Adrenal gland (tissue), 12 donors: Measurements from ENCODE around the gene POLR2B. TPM values are rescaled to one million over a fixed set of nuclear protein-coding genes. Genes with fewer than 3 reads are reported as not detected.
A peak's percentile ranks its signal among the peaks of the same experiment; 100 is the strongest.
"Not testable (repeated sequence)": the region's sequence is repeated elsewhere in the genome, so short reads cannot be mapped to it uniquely, and the experiment has no call there.

Source experiments
- DNase-seq, 7 donors: peaks; one replicate each; pipeline ENCODE4 v3.0.0-alpha.2; 2019 to 2020
- H3K27ac ChIP-seq, 5 donors: fragments of 200-600 bp; sonication (generic) in 4 of 5; 1 replicate in 3 of 5; 2 replicates in 2 of 5; pipeline versions ENCODE4 v1.5.1 to v1.8.0; 2016 to 2020; ENCODE audit warnings: mild to moderate bottlenecking in 1 of 5
- H3K27me3 ChIP-seq: fragments of 200-600 bp; 2 replicates; pipeline ENCODE4 v1.8.0; 2021
- H3K36me3 ChIP-seq, 2 donors: fragments of 200-600 bp; replicated peaks in 1 of 2; 1 replicate in 1 of 2; 2 replicates in 1 of 2; pipeline versions ENCODE4 v1.5.1 to v1.8.0; 2018 to 2022
- H3K4me1 ChIP-seq, 2 donors: fragments of 200-600 bp; replicated peaks in 1 of 2; 1 replicate in 1 of 2; 2 replicates in 1 of 2; pipeline versions ENCODE4 v1.5.1 to v1.8.0; 2018 to 2021
- H3K4me3 ChIP-seq, 4 donors: fragments of 200-600 bp; sonication (generic) in 3 of 4; one replicate each; pipeline ENCODE4 v1.5.1; 2016 to 2018
- H3K9me3 ChIP-seq, 3 donors: fragments of 200-600 bp; sonication (generic) in 1 of 3; replicated peaks in 1 of 3; 1 replicate in 2 of 3; 2 replicates in 1 of 3; pipeline versions ENCODE4 v1.5.1 to v1.8.0; 2016 to 2021
- POLR2A ChIP-seq, 2 donors: fragments of 450-650 bp; IDR thresholded peaks; one replicate each; pipeline ENCODE4 v1.6.1; 2017; ENCODE audit warnings: antibody characterized with exemption in 2 of 2, mild to moderate bottlenecking in 2 of 2, moderate library complexity in 1 of 2
- WGBS, 4 donors: extraction: QIAGEN DNeasy Blood & Tissue Kit in 2 of 4; methylation state at CpG; one replicate each; pipeline versions ENCODE4 v1.1.5 to v1.1.7; 2013 to 2017; 5-methylcytosine and 5-hydroxymethylcytosine counted together
- intact Hi-C, 2 donors: fragments of 100-400 bp; cut with DNase I; formaldehyde crosslinking; loops; one replicate each; pipeline versions ENCODE4 v1.14.1 to v1.15.0; 2022 to 2023
- polyA plus RNA-seq, 3 donors: library from polyadenylated mRNA; stranded (reverse); fragments of 200-250 nt in 2 of 3; fragments of 350-450 nt in 1 of 3; fragmentation: Illumina TruSeq in 1 of 3; extraction: RNeasy Lipid Tissue Mini Kit (QIAGEN cat#74804) in 1 of 3; gene quantifications; one replicate each; pipeline ENCODE4 v1.2.3, GENCODE V29; 2013 to 2014
- total RNA-seq, 9 donors: library from RNA; depleted of rRNA in 4 of 9; stranded (reverse); fragments of >200 nt in 4 of 9; fragments of 120-200 nt in 1 of 9; fragmentation: NEBNext Ultra II Directional in 1 of 9; extraction: Animal tissue kit (Norgen Biotek cat#: 25700) in 1 of 9; gene quantifications; one replicate each; pipeline versions ENCODE4 v1.1.0 to v1.2.4, GENCODE V29; 2013 to 2023
- TF ChIP-seq, protein P1 (sequence below), 6 experiments: fragments of 450-650 bp in 4 of 6; fragments of 200-600 bp in 2 of 6; sonication (generic) in 1 of 6; IDR thresholded peaks; 1 replicate in 5 of 6; 2 replicates in 1 of 6; pipeline versions ENCODE4 v1.5.1 to v1.8.0; 2016 to 2021; ENCODE audit warnings: antibody characterized with exemption in 6 of 6, mild to moderate bottlenecking in 2 of 6, moderate library complexity in 1 of 6
- donor health status: healthy with polysubstance abuse.
- donor health status: Bipolar disorder and iron deficiency.
- donor health status: DM: yes; HTN: yes; CAD: no.
- donor health status: DM: no; HTN: no; CAD: no.
- donor health status: DM: no; HTN: no; CAD: no.
- donor health status: DM: yes; HTN: yes; CAD: no.

The POLR2B gene
- total and polyA plus RNA-seq, 12 donors, result 21.2 to 126 (median 74.2) TPM

DNA sequence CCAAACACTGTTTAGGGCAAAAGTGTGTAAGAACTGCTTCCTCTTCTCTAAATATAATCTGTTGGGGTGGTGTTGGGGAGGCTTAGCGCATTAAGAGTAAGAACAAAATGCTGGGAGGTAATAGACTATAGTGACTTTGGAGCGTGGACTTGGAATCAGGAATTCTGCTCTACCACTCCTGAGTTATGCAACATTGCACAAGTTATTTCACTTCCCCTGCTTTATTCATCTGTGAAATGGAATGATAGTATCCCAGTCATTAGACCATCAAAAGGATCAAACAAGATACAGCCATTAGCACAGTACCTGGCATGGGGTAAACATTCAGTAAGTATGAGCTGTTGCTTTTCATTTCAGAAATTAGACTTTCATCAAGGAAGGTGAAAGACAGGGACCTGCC is 72.8 kb downstream of the POLR2B start:
- TF ChIP-seq POLR2A (IDR thresholded peaks at IDR 0.05), result no peak
- TF ChIP-seq, protein P1, sequence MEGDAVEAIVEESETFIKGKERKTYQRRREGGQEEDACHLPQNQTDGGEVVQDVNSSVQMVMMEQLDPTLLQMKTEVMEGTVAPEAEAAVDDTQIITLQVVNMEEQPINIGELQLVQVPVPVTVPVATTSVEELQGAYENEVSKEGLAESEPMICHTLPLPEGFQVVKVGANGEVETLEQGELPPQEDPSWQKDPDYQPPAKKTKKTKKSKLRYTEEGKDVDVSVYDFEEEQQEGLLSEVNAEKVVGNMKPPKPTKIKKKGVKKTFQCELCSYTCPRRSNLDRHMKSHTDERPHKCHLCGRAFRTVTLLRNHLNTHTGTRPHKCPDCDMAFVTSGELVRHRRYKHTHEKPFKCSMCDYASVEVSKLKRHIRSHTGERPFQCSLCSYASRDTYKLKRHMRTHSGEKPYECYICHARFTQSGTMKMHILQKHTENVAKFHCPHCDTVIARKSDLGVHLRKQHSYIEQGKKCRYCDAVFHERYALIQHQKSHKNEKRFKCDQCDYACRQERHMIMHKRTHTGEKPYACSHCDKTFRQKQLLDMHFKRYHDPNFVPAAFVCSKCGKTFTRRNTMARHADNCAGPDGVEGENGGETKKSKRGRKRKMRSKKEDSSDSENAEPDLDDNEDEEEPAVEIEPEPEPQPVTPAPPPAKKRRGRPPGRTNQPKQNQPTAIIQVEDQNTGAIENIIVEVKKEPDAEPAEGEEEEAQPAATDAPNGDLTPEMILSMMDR (IDR thresholded peaks at IDR 0.05), result no peak
- intact Hi-C loops, result no loop called here
- no peaks in the 10 kb centered on the region for H3K9me3 ChIP-seq
- peak overlapping the region in 1 of 5 donors; percentile 17 for H3K27ac ChIP-seq
- 84 to 92% (median 89%) methylated on average over 2 of the region's 2 CpGs for WGBS, 4 donors
- no peaks in the 10 kb centered on the region for H3K27me3 ChIP-seq
- no peaks in the 10 kb centered on the region for H3K36me3 ChIP-seq
- peaks cover 0 to 9% of the 10 kb centered on the region in 2 donors for H3K4me1 ChIP-seq
- no peak overlapping the region for H3K4me3 ChIP-seq
- DNase-seq, result no peak

DNA sequence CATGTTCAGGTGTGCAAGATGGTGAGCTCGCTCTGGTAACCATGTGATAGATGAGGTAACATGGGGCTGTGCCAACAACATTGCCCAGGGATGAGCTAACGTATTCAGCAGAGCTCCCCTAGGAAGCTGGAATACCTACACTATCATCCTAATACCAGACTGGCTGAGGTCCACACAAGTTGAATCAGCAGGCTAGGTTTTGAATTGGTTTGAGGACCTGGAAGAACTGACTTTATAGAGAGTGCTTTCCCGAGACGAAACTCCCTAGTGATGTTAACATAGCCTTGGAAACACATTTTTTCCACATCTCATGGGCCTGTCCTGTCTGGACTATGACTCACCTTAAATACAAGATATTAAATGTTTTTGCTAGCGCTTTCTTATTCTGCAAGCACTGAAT is 74.8 kb downstream of the POLR2B start:
- Histone ChIP-seq H3K36me3 (no peaks in the 10 kb centered on the region), H3K27me3 (no peaks in the 10 kb centered on the region), H3K27ac (no peak overlapping the region), H3K9me3 (no peaks in the 10 kb centered on the region), H3K4me3 (no peak overlapping the region), H3K4me1 (peaks cover 0 to 7% of the 10 kb centered on the region in 2 donors)
- 43 to 84% (median 75%) methylated on average over 5 of the region's 5 CpGs for WGBS, 4 donors
- DNase-seq, result no peak
- intact Hi-C loops, result no loop called here
- TF ChIP-seq, protein P1 (IDR thresholded peaks at IDR 0.05), result no peak
- TF ChIP-seq POLR2A (IDR thresholded peaks at IDR 0.05), result no peak

DNA sequence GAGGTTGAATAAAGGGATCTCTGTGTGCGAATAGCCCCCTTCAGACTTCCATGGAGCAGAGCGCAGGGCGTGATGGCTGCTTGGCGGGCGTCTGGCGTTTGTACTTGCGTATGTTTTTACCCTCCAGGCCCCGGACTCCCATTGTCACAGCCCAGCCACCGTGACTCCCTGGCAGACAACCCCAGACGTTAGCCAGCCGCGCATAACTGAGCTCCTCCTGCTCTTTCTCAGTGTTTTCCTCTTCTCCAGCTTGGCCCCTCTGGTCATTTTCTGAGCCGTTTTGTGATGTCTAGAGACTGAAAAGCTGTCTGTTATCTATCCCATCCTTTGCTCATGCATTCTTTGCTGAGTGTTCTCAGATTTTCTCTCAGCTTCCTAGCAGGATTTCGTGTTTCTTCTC is 77.2 kb downstream of the POLR2B start:
- Histone ChIP-seq H3K4me3 (no peak overlapping the region), H3K27ac (peak overlapping the region in 1 of 5 donors; percentile 8), H3K4me1 (no peaks in the 10 kb centered on the region), H3K27me3 (no peaks in the 10 kb centered on the region), H3K36me3 (no peaks in the 10 kb centered on the region), H3K9me3 (no peaks in the 10 kb centered on the region)
- intact Hi-C loops, result no loop called here
- WGBS, 4 donors, result 57 to 61% (median 58%) methylated on average over 14 of the region's 14 CpGs
- TF ChIP-seq, protein P1 (IDR thresholded peaks at IDR 0.05), result no peak
- no peak for TF ChIP-seq POLR2A (IDR thresholded peaks at IDR 0.05)
- DNase-seq, result no peak

DNA sequence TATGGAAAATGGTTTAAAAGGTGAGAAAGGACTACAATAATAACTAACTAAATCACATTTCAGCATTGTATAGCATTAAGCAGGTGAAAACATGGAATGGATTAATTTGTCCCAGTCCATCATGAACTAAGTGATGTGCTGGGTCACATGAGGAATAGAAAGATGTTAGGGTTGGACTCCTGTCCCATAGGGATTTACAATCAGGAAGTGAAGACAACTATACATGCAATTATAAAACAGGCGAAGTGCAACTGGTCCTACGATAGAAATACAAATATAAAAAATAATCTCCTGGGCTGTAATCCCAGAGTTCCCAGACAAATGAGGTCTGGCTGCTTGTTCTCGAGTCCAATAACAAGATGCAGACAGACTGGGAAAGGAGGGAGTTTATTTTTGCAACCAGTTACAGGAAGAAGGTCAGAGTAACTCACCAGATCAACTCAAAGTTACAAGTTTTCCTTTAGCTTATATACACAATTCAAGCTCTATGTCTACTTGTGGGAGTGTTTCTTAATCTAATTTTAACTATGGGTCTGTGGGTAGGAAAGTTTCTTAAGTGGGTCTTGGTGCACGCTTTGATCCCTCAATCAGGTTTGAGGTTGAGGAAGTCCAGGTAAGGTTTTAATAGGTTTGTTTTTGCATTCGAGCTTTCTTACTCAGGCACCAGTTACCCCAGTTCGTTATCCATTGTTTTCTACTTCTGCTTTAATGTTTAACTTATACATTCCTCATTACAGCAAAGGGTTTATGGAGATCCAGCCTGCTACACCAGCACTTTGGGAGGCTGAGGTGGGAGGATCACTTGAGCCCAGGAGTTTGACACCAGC is 81.4 kb downstream of the POLR2B start:
- Histone ChIP-seq H3K27ac (peak overlapping the region in 1 of 5 donors; percentile 7), H3K9me3 (no peaks in the 10 kb centered on the region), H3K4me1 (peaks cover 0 to 6% of the 10 kb centered on the region in 2 donors), H3K27me3 (no peaks in the 10 kb centered on the region), H3K36me3 (no peaks in the 10 kb centered on the region), H3K4me3 (no peak overlapping the region)
- intact Hi-C loops, result no loop called here
- no peak for DNase-seq
- TF ChIP-seq POLR2A (IDR thresholded peaks at IDR 0.05), result no peak
- TF ChIP-seq, protein P1 (IDR thresholded peaks at IDR 0.05), result no peak
- 67 to 74% (median 70%) methylated on average over 6 of the region's 6 CpGs for WGBS, 4 donors

DNA sequence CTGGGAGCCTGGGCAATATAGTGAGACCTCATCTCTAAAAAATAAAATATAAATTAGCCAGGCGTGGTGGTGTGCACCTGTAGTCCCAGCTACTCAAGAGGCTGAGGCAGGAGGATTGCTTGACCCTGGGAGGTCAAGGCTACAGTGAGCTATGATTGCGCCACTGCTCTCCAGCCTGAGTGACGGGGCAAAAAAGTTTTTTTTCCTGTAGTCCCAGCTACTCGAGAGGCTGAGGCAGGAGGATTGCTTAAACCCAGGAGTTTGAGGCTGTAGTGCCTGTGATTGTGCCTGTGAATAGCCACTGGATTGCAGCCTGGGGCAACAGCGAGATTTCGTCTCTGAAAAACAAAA is 82.0 kb downstream of the POLR2B start:
- intact Hi-C loops, H3K4me3 ChIP-seq, H3K9me3 ChIP-seq, DNase-seq, H3K27me3 ChIP-seq, H3K4me1 ChIP-seq, H3K36me3 ChIP-seq: not testable (repeated sequence)
- 47 to 76% (median 71%) methylated on average over 3 to 6 of the region's 6 CpGs for WGBS, 4 donors
- peak overlapping the region in 1 of 5 donors; percentile 7 for H3K27ac ChIP-seq
